ENCODE results near the gene ADAMTS17.

- no peak for TF ChIP-seq CTCF (IDR thresholded peaks at IDR 0.05 in 4 of 5, conservative IDR thresholded peaks at IDR 0.05 in 1 of 5)
- TF ChIP-seq POLR2A (IDR thresholded peaks at IDR 0.05), result no peak
Measured at GRCh38 chr15:100266166-100266565, 75.6 kb downstream of the ADAMTS17 start.
